Measurements from ENCODE around the gene CHAF1A. TPM values are rescaled to one million over a fixed set of nuclear protein-coding genes. Genes with fewer than 3 reads are reported as not detected.

The CHAF1A gene
- total and polyA plus RNA-seq, 2 of the 8 experiments (the other 6 are each of a cell fraction or from before 2014, with no cell fraction given) = 122 to 147 TPM

DNA sequence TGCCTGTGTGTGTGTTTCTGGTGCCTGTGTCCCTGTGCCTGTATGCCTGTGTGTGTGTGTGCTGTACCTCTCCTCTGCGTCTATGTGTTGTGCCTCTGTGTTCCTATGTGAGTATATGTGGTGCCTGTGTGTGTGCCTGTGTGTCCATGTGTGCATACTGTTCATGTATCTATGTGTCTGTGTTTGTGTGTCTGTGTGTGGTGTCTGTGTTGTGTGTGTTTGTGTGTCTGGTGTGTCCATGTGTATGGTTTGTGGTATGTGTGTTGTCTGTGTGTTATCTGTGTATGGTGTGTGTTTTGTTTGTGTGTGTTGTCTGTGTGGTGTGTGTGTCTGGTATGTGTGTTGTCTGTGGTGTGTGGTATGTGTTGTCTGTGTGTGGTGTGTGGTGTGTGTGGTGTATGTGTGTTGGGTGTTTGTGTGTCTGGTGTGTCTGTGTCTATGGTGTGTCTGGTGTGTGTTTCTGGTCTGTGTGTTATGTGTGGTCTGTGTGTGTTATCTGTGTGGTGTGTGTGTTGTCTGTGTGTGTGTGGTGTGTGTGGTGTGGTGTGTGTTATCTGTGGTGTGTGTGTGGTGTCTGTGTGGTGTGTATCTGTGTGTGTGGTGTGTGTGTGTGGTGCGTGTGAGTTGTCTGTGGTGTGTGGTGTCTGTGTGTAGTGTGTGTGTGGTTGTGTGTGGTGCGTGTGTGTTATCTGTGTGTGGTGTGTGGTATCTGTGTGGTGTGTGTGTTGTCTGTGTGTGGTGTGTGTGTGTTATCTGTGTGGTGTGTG, 90.1 kb downstream of the CHAF1A start:
- CTCF ChIA-PET (ENCODE audit: partially characterized antibody) = interaction anchor here (2.7 kb wide), 1 partner anchor 32 kb away, joined by 13 read pairs; no protein-coding TSS in a partner anchor
- H3K4ac ChIP-seq (replicated peaks; ENCODE audit: insufficient read length, low read depth, low read length) = no peak overlapping the region
- TF ChIP-seq HDAC6 (IDR thresholded peaks at IDR 0.05; ENCODE audit: low read depth, low read length) (no peak), CREB1 (IDR thresholded peaks at IDR 0.05) (no peak), BRCA1 (IDR thresholded peaks at IDR 0.05; ENCODE audit: low read depth, low read length) (no peak), EZH2 (IDR thresholded peaks at IDR 0.05; ENCODE audit: low read depth, low read length, severe bottlenecking) (no peak), CTBP2 (IDR thresholded peaks at IDR 0.05; ENCODE audit: borderline replicate concordance, insufficient read depth, insufficient read length, low read length) (no peak)

More for the DNA sequence above, 90.1 kb downstream of the CHAF1A start:
- Histone ChIP-seq H3K9me3 (ENCODE audit: insufficient read depth in 2 of 2, low read depth in 1 of 2, low read length in 1 of 2) (no peaks in the 10 kb centered on the region), H2BK15ac (ENCODE audit: low read length) (no peak overlapping the region), H4K91ac (replicated peaks; ENCODE audit: insufficient read length, low read length) (peak overlapping the region; percentile 42), H3K36me3 (ENCODE audit: control insufficient read depth in 2 of 4, insufficient read depth in 4 of 4, low read length in 3 of 4) (peaks cover 7 to 66% (median 47%) of the 10 kb centered on the region in 4 experiments; a peak in 6 of 8 replicates), H3K79me2 (ENCODE audit: control insufficient read depth in 1 of 2, insufficient read depth in 2 of 2, low read length in 2 of 2) (0 out of 4 replicates have a peak, but pooled peaks cover 0 to 3% of the 10 kb centered on the region in 2 experiments), H4K8ac (ENCODE audit: extremely low read depth, insufficient read depth, low read length) (no peak overlapping the region), H3K27ac (ENCODE audit: low read depth, low read length) (no peak overlapping the region), H3K14ac (ENCODE audit: insufficient read length) (no peak overlapping the region), H3K56ac (replicated peaks; ENCODE audit: insufficient read length, low read depth, low read length) (peak overlapping the region; percentile 100), H2BK5ac (ENCODE audit: low read depth, low read length) (peak overlapping the region; percentile 48; the same call in 1 of the 2 replicates), H3K9ac (replicated peaks in 1 of 4; ENCODE audit: extremely low read depth in 1 of 4, low read depth in 3 of 4, low read length in 3 of 4) (peak overlapping the region in 2 of 4 experiments; percentile 27 to 28; a peak in 1 of 7 replicates), H3K27me3 (replicated peaks in 1 of 4; ENCODE audit: control insufficient read depth in 3 of 4, extremely low read depth in 1 of 4, insufficient read depth in 3 of 4, low read length in 3 of 4) (no peaks in the 10 kb centered on the region; a peak in 1 of 7 replicates), H3K4me3 (ENCODE audit: extremely low read depth in 1 of 4, insufficient read depth in 2 of 4, low read depth in 3 of 4, low read length in 4 of 4) (no peak overlapping the region), H2BK120ac (replicated peaks; ENCODE audit: low read depth, low read length) (no peak overlapping the region), H2BK20ac (ENCODE audit: low read length) (no peak overlapping the region), H2BK12ac (ENCODE audit: low read depth, low read length) (peak overlapping the region; percentile 65; the same call in 1 of the 2 replicates), H2AK5ac (ENCODE audit: low read depth, low read length) (no peak overlapping the region; the same call in 1 of the 2 replicates), H4K20me1 (replicated peaks in 1 of 2; ENCODE audit: control insufficient read depth in 1 of 2, insufficient read depth in 2 of 2, low read length in 2 of 2) (peaks cover 7 to 20% of the 10 kb centered on the region in 2 experiments), H3K4me2 (ENCODE audit: insufficient read depth in 1 of 2, low read depth in 2 of 2, low read length in 2 of 2) (no peak overlapping the region), H3K18ac (ENCODE audit: extremely low read depth, low read length) (no peak overlapping the region), H2AFZ (ENCODE audit: low read length) (no peak overlapping the region), H3K79me1 (ENCODE audit: low read depth, low read length) (peaks cover 6% of the 10 kb centered on the region), H3K23ac (ENCODE audit: insufficient read length) (no peak overlapping the region), H4K5ac (ENCODE audit: insufficient read length, low read depth, low read length) (no peak overlapping the region), H3K4me1 (replicated peaks in 1 of 4; ENCODE audit: control insufficient read depth in 3 of 4, insufficient read depth in 4 of 4, low read length in 3 of 4) (no peaks in the 10 kb centered on the region), H3K23me2 (ENCODE audit: low read depth, low read length) (peaks cover 10% of the 10 kb centered on the region; the same call in 1 of the 2 replicates)
- POLR2A ChIA-PET (ENCODE audit: partially characterized antibody) = interaction anchor here (3.8 kb wide), 1 partner anchor 12 kb away, joined by 19 read pairs; no protein-coding TSS in a partner anchor
- 87% methylated on average over 3 of the region's 3 CpGs; no CpG with 5 or more reads in 1 of the 2 experiments for WGBS, 2 experiments (ENCODE audit: extremely low coverage in 1 of 2, insufficient coverage in 1 of 2, insufficient read length in 1 of 2, insufficient replicate concordance in 2 of 2, low coverage in 1 of 2, low lambda C conversion rate in 2 of 2, missing lambda C conversion rate in 1 of 2)
- peak; percentile 36 for FAIRE-seq
- no peak for DNase-seq (ENCODE audit: low read depth in 1 of 2, low spot score in 2 of 2)
